HepG2 (cell line): ENCODE measurements around the gene PTPN18. TPM values are rescaled to one million over a fixed set of nuclear protein-coding genes. Genes with fewer than 3 reads are reported as not detected.

Source experiments
- CCDC6 ChIP-seq: sonication (generic); formaldehyde crosslinking; IDR thresholded peaks from 2 replicates; pipeline ENCODE4 v1.8.1; 2022; ENCODE audit warnings: mild to moderate bottlenecking, missing genetic modification reagents, moderate library complexity
- ETV6 ChIP-seq: sonication (generic); formaldehyde crosslinking; conservative IDR thresholded peaks from 2 replicates; pipeline ENCODE4 v1.4.0; 2020; ENCODE audit warnings: missing genetic modification reagents
- HDAC1 ChIP-seq: sonication (generic); formaldehyde crosslinking; IDR thresholded peaks from 2 replicates; pipeline ENCODE4 v1.5.1; 2020; ENCODE audit warnings: mild to moderate bottlenecking, missing genetic modification reagents
- HMG20A ChIP-seq: IDR thresholded peaks from 2 replicates; pipeline ENCODE4 v1.6.1; 2016; ENCODE audit warnings: borderline replicate concordance
- KLF16 ChIP-seq, 2 experiments: sonication (generic) in 1 of 2; formaldehyde crosslinking in 1 of 2; IDR thresholded peaks; 2 replicates each; pipeline versions ENCODE4 v1.6.1 to v1.8.0; 2016 to 2023; ENCODE audit warnings: missing genetic modification reagents in 2 of 2, missing compliant biosample characterization in 1 of 2
- MAF1 ChIP-seq: sonication (generic); formaldehyde crosslinking; IDR thresholded peaks from 2 replicates; pipeline ENCODE4 v1.5.0; 2020; ENCODE audit warnings: missing genetic modification reagents, borderline replicate concordance
- MED8 ChIP-seq: sonication (generic); formaldehyde crosslinking; IDR thresholded peaks from 2 replicates; pipeline ENCODE4 v1.8.1; 2023; ENCODE audit warnings: mild to moderate bottlenecking, missing genetic modification reagents; ENCODE audit not compliant: insufficient replicate concordance
- MLX ChIP-seq: IDR thresholded peaks from 2 replicates; pipeline ENCODE4 v1.6.1; 2016
- SIN3B ChIP-seq: fragments of 150-350 bp; IDR thresholded peaks from 2 replicates; pipeline ENCODE4 v1.6.1; 2014; ENCODE audit warnings: low read length
- SIX1 ChIP-seq: sonication (generic); formaldehyde crosslinking; IDR thresholded peaks from 2 replicates; pipeline ENCODE4 v1.4.0; 2020; ENCODE audit warnings: missing genetic modification reagents, borderline replicate concordance
- SUZ12 ChIP-seq: fragments of 150-350 bp; IDR thresholded peaks from 2 replicates; pipeline ENCODE4 v1.6.1; 2014; ENCODE audit warnings: low read depth, low read length
- TSC22D2 ChIP-seq: sonication (generic); formaldehyde crosslinking; IDR thresholded peaks from 2 replicates; pipeline ENCODE4 v1.5.1; 2020; ENCODE audit warnings: missing genetic modification reagents, mild to moderate bottlenecking, borderline replicate concordance
- ZFP1 ChIP-seq: IDR thresholded peaks from 2 replicates; pipeline ENCODE4 v1.6.1; 2016
- ZFP90 ChIP-seq: sonication (generic); formaldehyde crosslinking; IDR thresholded peaks from 2 replicates; pipeline ENCODE4 v1.8.0; 2022; ENCODE audit warnings: missing genetic modification reagents, mild to moderate bottlenecking, inconsistent platforms, borderline replicate concordance
- ZNF235 ChIP-seq: sonication (generic); formaldehyde crosslinking; IDR thresholded peaks from 2 replicates; pipeline ENCODE4 v1.8.1; 2023; ENCODE audit warnings: mild to moderate bottlenecking, missing genetic modification reagents, borderline replicate concordance
- ZNF264 ChIP-seq: sonication (generic); formaldehyde crosslinking; IDR thresholded peaks from 2 replicates; pipeline ENCODE4 v1.4.0; 2020; ENCODE audit warnings: missing genetic modification reagents
- ZNF563 ChIP-seq: sonication (generic); formaldehyde crosslinking; IDR thresholded peaks from 2 replicates; pipeline ENCODE4 v1.8.0; 2022; ENCODE audit warnings: mild to moderate bottlenecking, moderate library complexity, missing genetic modification reagents
- polyA plus RNA-seq, 8 experiments: library from polyadenylated mRNA; depleted of rRNA in 3 of 8; stranded (reverse) in 7 of 8; unstranded in 1 of 8; fragments of >200 nt; fragmentation: Illumina TruSeq in 4 of 8; extraction: Trizol in 4 of 8; gene quantifications; 2 replicates each; pipeline versions ENCODE4 v1.2.1 to v1.2.3, GENCODE V29; 2011 to 2016; ENCODE audit warnings: low read depth in 4 of 8, missing spikeins in 1 of 8, mixed read lengths in 1 of 8; ENCODE audit not compliant: insufficient read depth in 1 of 8
- total RNA-seq, 5 experiments: library from RNA; depleted of rRNA; stranded (reverse); fragments of >200 nt; fragmentation: Illumina TruSeq; extraction: Trizol; gene quantifications; 2 replicates each; pipeline ENCODE4 v1.2.3, GENCODE V29; 2016; ENCODE audit warnings: low read depth in 1 of 5
- TF ChIP-seq, protein P1 (sequence below): sonication (generic); formaldehyde crosslinking; IDR thresholded peaks from 2 replicates; pipeline ENCODE4 v1.4.0; 2020; ENCODE audit warnings: mild to moderate bottlenecking, missing genetic modification reagents
- TF ChIP-seq, protein P2 (sequence below): sonication (generic); formaldehyde crosslinking; IDR thresholded peaks from 2 replicates; pipeline ENCODE4 v1.4.0; 2020; ENCODE audit warnings: mild to moderate bottlenecking, missing genetic modification reagents
- TF ChIP-seq, protein P3 (sequence below): sonication (generic); formaldehyde crosslinking; IDR thresholded peaks from 2 replicates; pipeline ENCODE4 v1.5.0; 2020; ENCODE audit warnings: mild to moderate bottlenecking, missing genetic modification reagents
- TF ChIP-seq, protein P4 (sequence below): sonication (generic); formaldehyde crosslinking; IDR thresholded peaks from 2 replicates; pipeline ENCODE4 v1.4.0; 2020; ENCODE audit warnings: missing genetic modification reagents, mild to moderate bottlenecking, borderline replicate concordance

PTPN18 gene
- total and polyA plus RNA-seq, 2 of the 13 experiments (the other 11 are each of a cell fraction or from before 2014, with no cell fraction given): 14.8 to 39.6 TPM

GRCh38 chr2:130336877-130337734 is 18.8 kb upstream of the PTPN18 start (continued):
- TF ChIP-seq, protein P1, sequence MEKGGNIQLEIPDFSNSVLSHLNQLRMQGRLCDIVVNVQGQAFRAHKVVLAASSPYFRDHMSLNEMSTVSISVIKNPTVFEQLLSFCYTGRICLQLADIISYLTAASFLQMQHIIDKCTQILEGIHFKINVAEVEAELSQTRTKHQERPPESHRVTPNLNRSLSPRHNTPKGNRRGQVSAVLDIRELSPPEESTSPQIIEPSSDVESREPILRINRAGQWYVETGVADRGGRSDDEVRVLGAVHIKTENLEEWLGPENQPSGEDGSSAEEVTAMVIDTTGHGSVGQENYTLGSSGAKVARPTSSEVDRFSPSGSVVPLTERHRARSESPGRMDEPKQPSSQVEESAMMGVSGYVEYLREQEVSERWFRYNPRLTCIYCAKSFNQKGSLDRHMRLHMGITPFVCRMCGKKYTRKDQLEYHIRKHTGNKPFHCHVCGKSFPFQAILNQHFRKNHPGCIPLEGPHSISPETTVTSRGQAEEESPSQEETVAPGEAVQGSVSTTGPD (CRISPR knock-in tag): no peak
- TF ChIP-seq ZNF563 (peak; percentile 66; the same call in 1 of the 2 replicates), CCDC6 (CRISPR knock-in tag) (peak; percentile 94), SIX1 (peak; percentile 92), MED8 (CRISPR knock-in tag) (peak; percentile 39), MAF1 (CRISPR knock-in tag) (peak; percentile 99), ZNF264 (peak; percentile 8; the same call in 1 of the 2 replicates), HMG20A (no peak), ZFP1 (CRISPR knock-in tag) (no peak), SIN3B (peak; percentile 57; the same call in 1 of the 2 replicates), HDAC1 (CRISPR knock-in tag) (peak; percentile 71; the same call in 1 of the 2 replicates), ZNF235 (peak; percentile 93; the same call in 1 of the 2 replicates), TSC22D2 (0 out of 2 replicates have a peak, but pooled peaks have one; percentile 75), SUZ12 (no peak), ZFP90 (CRISPR knock-in tag) (peak; percentile 34; the same call in 1 of the 2 replicates), KLF16 (CRISPR knock-in tag; IDR thresholded peaks at IDR 0.05) (peak in 1 of 2 experiments; percentile 96; a peak in 2 of 4 replicates), ETV6 (peak; percentile 62; the same call in 1 of the 2 replicates), MLX (CRISPR knock-in tag) (peak; percentile 53; the same call in 1 of the 2 replicates)
- TF ChIP-seq, protein P2, sequence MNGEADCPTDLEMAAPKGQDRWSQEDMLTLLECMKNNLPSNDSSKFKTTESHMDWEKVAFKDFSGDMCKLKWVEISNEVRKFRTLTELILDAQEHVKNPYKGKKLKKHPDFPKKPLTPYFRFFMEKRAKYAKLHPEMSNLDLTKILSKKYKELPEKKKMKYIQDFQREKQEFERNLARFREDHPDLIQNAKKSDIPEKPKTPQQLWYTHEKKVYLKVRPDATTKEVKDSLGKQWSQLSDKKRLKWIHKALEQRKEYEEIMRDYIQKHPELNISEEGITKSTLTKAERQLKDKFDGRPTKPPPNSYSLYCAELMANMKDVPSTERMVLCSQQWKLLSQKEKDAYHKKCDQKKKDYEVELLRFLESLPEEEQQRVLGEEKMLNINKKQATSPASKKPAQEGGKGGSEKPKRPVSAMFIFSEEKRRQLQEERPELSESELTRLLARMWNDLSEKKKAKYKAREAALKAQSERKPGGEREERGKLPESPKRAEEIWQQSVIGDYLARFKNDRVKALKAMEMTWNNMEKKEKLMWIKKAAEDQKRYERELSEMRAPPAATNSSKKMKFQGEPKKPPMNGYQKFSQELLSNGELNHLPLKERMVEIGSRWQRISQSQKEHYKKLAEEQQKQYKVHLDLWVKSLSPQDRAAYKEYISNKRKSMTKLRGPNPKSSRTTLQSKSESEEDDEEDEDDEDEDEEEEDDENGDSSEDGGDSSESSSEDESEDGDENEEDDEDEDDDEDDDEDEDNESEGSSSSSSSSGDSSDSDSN (CRISPR knock-in tag): peak; percentile 78
- TF ChIP-seq, protein P3, sequence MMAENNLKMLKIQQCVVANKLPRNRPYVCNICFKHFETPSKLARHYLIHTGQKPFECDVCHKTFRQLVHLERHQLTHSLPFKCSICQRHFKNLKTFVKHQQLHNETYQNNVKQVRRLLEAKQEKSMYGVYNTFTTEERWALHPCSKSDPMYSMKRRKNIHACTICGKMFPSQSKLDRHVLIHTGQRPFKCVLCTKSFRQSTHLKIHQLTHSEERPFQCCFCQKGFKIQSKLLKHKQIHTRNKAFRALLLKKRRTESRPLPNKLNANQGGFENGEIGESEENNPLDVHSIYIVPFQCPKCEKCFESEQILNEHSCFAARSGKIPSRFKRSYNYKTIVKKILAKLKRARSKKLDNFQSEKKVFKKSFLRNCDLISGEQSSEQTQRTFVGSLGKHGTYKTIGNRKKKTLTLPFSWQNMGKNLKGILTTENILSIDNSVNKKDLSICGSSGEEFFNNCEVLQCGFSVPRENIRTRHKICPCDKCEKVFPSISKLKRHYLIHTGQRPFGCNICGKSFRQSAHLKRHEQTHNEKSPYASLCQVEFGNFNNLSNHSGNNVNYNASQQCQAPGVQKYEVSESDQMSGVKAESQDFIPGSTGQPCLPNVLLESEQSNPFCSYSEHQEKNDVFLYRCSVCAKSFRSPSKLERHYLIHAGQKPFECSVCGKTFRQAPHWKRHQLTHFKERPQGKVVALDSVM (CRISPR knock-in tag): peak; percentile 11; the same call in 1 of the 2 replicates
- TF ChIP-seq, protein P4, sequence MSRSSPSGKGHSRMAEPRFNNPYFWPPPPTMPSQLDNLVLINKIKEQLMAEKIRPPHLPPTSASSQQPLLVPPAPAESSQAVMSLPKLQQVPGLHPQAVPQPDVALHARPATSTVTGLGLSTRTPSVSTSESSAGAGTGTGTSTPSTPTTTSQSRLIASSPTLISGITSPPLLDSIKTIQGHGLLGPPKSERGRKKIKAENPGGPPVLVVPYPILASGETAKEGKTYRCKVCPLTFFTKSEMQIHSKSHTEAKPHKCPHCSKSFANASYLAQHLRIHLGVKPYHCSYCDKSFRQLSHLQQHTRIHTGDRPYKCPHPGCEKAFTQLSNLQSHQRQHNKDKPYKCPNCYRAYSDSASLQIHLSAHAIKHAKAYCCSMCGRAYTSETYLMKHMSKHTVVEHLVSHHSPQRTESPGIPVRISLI (CRISPR knock-in tag): peak; percentile 92
